Left ventricle myocardium inferior (tissue), 1 donor: Measurements from ENCODE around the gene CIRBP. TPM values are rescaled to one million over a fixed set of nuclear protein-coding genes. Genes with fewer than 3 reads are reported as not detected.

Experiments used
- DNase-seq: peaks from one replicate; pipeline ENCODE4 v3.0.0-alpha.2; 2020
- H3K27ac ChIP-seq: fragments of 200-600 bp; replicated peaks from 2 replicates; pipeline ENCODE4 v1.8.0; 2021
- H3K27me3 ChIP-seq: fragments of 200-600 bp; 2 replicates; pipeline ENCODE4 v1.8.0; 2021; ENCODE audit warnings: low read depth
- H3K36me3 ChIP-seq: fragments of 200-600 bp; 2 replicates; pipeline ENCODE4 v1.8.0; 2021
- H3K4me1 ChIP-seq: fragments of 200-600 bp; 2 replicates; pipeline ENCODE4 v1.8.0; 2021
- H3K4me3 ChIP-seq: fragments of 200-600 bp; 2 replicates; pipeline ENCODE4 v1.8.0; 2021; ENCODE audit warnings: mild to moderate bottlenecking, moderate library complexity
- H3K9me3 ChIP-seq: fragments of 200-600 bp; replicated peaks from 2 replicates; pipeline ENCODE4 v1.8.0; 2021
- intact Hi-C: fragments of 100-400 bp; cut with micrococcal nuclease; formaldehyde crosslinking; loops from one replicate; pipeline ENCODE4 v1.11.0; 2022
- total RNA-seq: library from RNA; stranded (reverse); fragmentation: NEBNext Ultra II Directional; extraction: Animal tissue kit (Norgen Biotek cat#: 25700); gene quantifications from one replicate; pipeline ENCODE4 v1.2.1, GENCODE V29; 2021
- TF ChIP-seq, protein P1 (sequence below): fragments of 200-600 bp; IDR thresholded peaks from 2 replicates; pipeline ENCODE4 v1.8.0; 2021; ENCODE audit warnings: antibody characterized with exemption, mild to moderate bottlenecking, borderline replicate concordance
- donor health status: DM: no; HTN: yes; CAD: no; lungs with severe emphysema.

The CIRBP gene
- total RNA-seq, 1 donor from 2014 or later = 229 TPM

- H3K36me3 ChIP-seq = peaks cover 30% of the 10 kb centered on the region
- H3K9me3 ChIP-seq = no peaks in the 10 kb centered on the region
- H3K4me3 ChIP-seq = no peak overlapping the region
- TF ChIP-seq, protein P1, sequence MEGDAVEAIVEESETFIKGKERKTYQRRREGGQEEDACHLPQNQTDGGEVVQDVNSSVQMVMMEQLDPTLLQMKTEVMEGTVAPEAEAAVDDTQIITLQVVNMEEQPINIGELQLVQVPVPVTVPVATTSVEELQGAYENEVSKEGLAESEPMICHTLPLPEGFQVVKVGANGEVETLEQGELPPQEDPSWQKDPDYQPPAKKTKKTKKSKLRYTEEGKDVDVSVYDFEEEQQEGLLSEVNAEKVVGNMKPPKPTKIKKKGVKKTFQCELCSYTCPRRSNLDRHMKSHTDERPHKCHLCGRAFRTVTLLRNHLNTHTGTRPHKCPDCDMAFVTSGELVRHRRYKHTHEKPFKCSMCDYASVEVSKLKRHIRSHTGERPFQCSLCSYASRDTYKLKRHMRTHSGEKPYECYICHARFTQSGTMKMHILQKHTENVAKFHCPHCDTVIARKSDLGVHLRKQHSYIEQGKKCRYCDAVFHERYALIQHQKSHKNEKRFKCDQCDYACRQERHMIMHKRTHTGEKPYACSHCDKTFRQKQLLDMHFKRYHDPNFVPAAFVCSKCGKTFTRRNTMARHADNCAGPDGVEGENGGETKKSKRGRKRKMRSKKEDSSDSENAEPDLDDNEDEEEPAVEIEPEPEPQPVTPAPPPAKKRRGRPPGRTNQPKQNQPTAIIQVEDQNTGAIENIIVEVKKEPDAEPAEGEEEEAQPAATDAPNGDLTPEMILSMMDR = no peak
- no peak overlapping the region for H3K27ac ChIP-seq
- peaks cover 5% of the 10 kb centered on the region for H3K27me3 ChIP-seq
- DNase-seq = no peak
- H3K4me1 ChIP-seq = peaks cover 44% of the 10 kb centered on the region
- intact Hi-C loops = no loop called here
Observed at GRCh38 chr19:1278074-1278473, 8.9 kb downstream of the CIRBP start.

DNA sequence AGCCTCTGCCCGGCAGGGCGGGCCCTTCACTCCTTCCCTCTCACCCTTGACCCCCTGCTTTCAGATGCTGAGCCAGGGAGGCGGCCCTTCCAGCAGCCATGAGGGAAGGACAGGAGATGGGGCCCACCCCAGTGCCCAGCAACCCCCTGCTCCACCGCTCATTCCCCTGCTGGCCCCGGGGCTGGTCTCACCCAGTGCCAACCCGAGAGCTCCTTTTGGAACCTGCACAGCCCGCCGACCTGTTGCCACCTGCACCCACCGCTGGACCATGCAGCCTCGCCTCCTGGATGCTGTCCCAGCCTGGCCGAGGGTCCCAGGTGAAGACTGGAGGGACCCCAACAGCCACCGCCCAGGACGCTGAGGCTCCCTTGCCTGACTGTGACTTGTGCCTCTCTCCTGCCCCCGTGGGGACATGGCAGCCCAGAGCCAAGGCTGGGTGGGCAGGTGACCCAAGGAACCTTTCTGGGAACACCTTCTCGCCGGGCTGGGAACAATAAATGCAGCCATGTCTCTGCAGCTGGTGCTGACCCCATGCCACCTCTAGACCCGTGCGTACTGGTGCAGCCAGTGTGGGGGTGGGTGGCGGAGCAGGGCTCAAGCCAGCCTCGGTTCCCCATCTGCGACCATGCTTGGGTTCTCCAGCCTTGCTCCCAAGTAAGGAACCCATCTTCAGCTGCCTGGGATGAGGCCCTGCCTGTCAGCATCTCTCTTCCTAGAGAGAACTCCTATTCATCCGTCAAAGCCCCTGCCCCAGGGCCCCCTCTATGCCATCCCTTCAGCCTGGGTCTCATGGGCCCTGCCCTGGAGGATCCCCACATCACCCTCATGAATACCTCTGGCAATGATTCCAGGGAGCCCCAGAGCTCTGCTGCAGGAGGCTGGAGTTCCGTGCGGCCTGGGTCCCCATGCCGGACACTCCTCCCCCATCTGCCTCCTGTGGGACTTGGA, 9.9 kb downstream of the CIRBP start:
- peaks cover 14% of the 10 kb centered on the region for H3K27me3 ChIP-seq
- TF ChIP-seq, protein P1 = no peak
- no peaks in the 10 kb centered on the region for H3K9me3 ChIP-seq
- no peak for DNase-seq
- intact Hi-C loops = no loop called here
- H3K36me3 ChIP-seq = peaks cover 20% of the 10 kb centered on the region
- no peak overlapping the region for H3K27ac ChIP-seq
- H3K4me3 ChIP-seq = no peak overlapping the region
- H3K4me1 ChIP-seq = peaks cover 35% of the 10 kb centered on the region

- peaks cover 27% of the 10 kb centered on the region for H3K4me1 ChIP-seq
- intact Hi-C loops = no loop called here
- TF ChIP-seq, protein P1 = peak; percentile 98
- H3K4me3 ChIP-seq = no peak overlapping the region
- peak; percentile 81 for DNase-seq
- peaks cover 12% of the 10 kb centered on the region for H3K36me3 ChIP-seq
- no peak overlapping the region for H3K27ac ChIP-seq
- H3K9me3 ChIP-seq = no peaks in the 10 kb centered on the region
- peaks cover 23% of the 10 kb centered on the region for H3K27me3 ChIP-seq
Observed at GRCh38 chr19:1279782-1280341, 10.7 kb downstream of the CIRBP start.

GRCh38 chr19:1280636-1281568, 11.8 kb downstream of the CIRBP start:
- Histone ChIP-seq H3K9me3 (no peaks in the 10 kb centered on the region), H3K4me3 (no peak overlapping the region), H3K27me3 (peaks cover 30% of the 10 kb centered on the region), H3K36me3 (peaks cover 9% of the 10 kb centered on the region), H3K4me1 (peaks cover 21% of the 10 kb centered on the region), H3K27ac (no peak overlapping the region)
- TF ChIP-seq, protein P1 = no peak
- intact Hi-C loops = no loop called here
- DNase-seq = no peak
